Prostate gland (tissue), 2 donors: ENCODE measurements around the gene PLCG1. TPM values are rescaled to one million over a fixed set of nuclear protein-coding genes. Genes with fewer than 3 reads are reported as not detected.

Experiments
- DNase-seq: peaks from one replicate; pipeline ENCODE4 v3.0.0-alpha.2; 2019; ENCODE audit warnings: low spot score
- H3K27ac ChIP-seq, 2 donors: fragments of 200-600 bp; sonication (generic); 2 replicates each; pipeline ENCODE4 v1.5.1; 2017 to 2019
- H3K27me3 ChIP-seq: fragments of 200-600 bp; sonication (generic); replicated peaks from 2 replicates; pipeline ENCODE4 v1.5.1; 2019; ENCODE audit not compliant: insufficient read depth
- H3K36me3 ChIP-seq, 2 donors: fragments of 200-600 bp; sonication (generic); 1 replicate in 1 of 2; 2 replicates in 1 of 2; pipeline versions ENCODE4 v1.5.1 to v1.8.1; 2017 to 2019
- H3K4me1 ChIP-seq: fragments of 200-600 bp; sonication (generic); replicated peaks from 2 replicates; pipeline ENCODE4 v1.5.1; 2019
- H3K4me3 ChIP-seq, 2 donors: fragments of 200-600 bp; sonication (generic); 2 replicates each; pipeline ENCODE4 v1.5.1; 2017 to 2019
- H3K9me3 ChIP-seq: fragments of 200-600 bp; sonication (generic); 2 replicates; pipeline ENCODE4 v1.5.1; 2017
- POLR2A ChIP-seq: fragments of 450-650 bp; IDR thresholded peaks from one replicate; pipeline ENCODE4 v1.6.1; 2016; ENCODE audit warnings: antibody characterized with exemption, mild to moderate bottlenecking
- POLR2AphosphoS5 ChIP-seq: sonication (generic); formaldehyde crosslinking; IDR thresholded peaks from one replicate; pipeline ENCODE4 v1.6.1; 2017; ENCODE audit warnings: antibody characterized with exemption
- WGBS: methylation state at CpG from one replicate; pipeline ENCODE4 v1.1.5; 2018; 5-methylcytosine and 5-hydroxymethylcytosine counted together
- intact Hi-C: fragments of 100-400 bp; cut with DNase I; formaldehyde crosslinking; loops from one replicate; pipeline ENCODE4 v1.14.2; 2022
- total RNA-seq, 2 donors: library from RNA; depleted of rRNA; stranded (reverse); fragments of >200 nt; gene quantifications; one replicate each; pipeline ENCODE4 v1.1.0, GENCODE V29; 2016
- TF ChIP-seq, protein P1 (sequence below), 4 experiments: fragments of 200-600 bp in 2 of 4; fragments of 450-650 bp in 2 of 4; sonication (generic) in 2 of 4; IDR thresholded peaks; 1 replicate in 3 of 4; 2 replicates in 1 of 4; pipeline ENCODE4 v1.5.1; 2016 to 2019; ENCODE audit warnings: antibody characterized with exemption in 4 of 4, mild to moderate bottlenecking in 2 of 4, moderate library complexity in 2 of 4

The PLCG1 gene
- total RNA-seq, 2 donors from 2014 or later: 67.9 to 129 TPM

DNA sequence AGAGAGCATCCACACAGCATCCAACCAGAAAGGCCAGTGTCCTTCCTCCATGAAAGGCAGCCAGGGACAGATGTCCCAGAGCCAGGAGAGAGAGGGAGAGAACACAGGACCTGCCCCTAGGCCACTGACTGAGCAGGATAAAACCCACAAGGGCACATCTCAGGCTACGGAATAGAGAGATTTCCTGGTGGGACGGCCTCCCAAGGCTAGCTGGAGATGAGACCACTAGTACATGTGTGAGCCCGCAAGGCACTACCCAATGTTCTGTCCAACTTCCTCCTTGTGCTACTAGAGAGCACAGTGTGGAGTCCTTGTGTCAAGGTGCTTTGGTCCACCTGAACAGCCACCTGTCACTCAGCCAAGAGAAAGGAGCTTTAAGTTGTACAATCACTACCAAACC lies 44.2 kb downstream of the PLCG1 start:
- TF ChIP-seq, protein P1, sequence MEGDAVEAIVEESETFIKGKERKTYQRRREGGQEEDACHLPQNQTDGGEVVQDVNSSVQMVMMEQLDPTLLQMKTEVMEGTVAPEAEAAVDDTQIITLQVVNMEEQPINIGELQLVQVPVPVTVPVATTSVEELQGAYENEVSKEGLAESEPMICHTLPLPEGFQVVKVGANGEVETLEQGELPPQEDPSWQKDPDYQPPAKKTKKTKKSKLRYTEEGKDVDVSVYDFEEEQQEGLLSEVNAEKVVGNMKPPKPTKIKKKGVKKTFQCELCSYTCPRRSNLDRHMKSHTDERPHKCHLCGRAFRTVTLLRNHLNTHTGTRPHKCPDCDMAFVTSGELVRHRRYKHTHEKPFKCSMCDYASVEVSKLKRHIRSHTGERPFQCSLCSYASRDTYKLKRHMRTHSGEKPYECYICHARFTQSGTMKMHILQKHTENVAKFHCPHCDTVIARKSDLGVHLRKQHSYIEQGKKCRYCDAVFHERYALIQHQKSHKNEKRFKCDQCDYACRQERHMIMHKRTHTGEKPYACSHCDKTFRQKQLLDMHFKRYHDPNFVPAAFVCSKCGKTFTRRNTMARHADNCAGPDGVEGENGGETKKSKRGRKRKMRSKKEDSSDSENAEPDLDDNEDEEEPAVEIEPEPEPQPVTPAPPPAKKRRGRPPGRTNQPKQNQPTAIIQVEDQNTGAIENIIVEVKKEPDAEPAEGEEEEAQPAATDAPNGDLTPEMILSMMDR (IDR thresholded peaks at IDR 0.05): no peak
- TF ChIP-seq POLR2A: no peak
- TF ChIP-seq POLR2AphosphoS5: no peak
- no peak for DNase-seq
- Histone ChIP-seq H3K36me3 (no peaks in the 10 kb centered on the region), H3K4me3 (no peak overlapping the region), H3K27ac (no peak overlapping the region), H3K4me1 (no peaks in the 10 kb centered on the region), H3K27me3 (no peaks in the 10 kb centered on the region), H3K9me3 (no peaks in the 10 kb centered on the region)
- intact Hi-C loops: no loop called here
- WGBS: 90% methylated on average over 3 of the region's 3 CpGs

DNA sequence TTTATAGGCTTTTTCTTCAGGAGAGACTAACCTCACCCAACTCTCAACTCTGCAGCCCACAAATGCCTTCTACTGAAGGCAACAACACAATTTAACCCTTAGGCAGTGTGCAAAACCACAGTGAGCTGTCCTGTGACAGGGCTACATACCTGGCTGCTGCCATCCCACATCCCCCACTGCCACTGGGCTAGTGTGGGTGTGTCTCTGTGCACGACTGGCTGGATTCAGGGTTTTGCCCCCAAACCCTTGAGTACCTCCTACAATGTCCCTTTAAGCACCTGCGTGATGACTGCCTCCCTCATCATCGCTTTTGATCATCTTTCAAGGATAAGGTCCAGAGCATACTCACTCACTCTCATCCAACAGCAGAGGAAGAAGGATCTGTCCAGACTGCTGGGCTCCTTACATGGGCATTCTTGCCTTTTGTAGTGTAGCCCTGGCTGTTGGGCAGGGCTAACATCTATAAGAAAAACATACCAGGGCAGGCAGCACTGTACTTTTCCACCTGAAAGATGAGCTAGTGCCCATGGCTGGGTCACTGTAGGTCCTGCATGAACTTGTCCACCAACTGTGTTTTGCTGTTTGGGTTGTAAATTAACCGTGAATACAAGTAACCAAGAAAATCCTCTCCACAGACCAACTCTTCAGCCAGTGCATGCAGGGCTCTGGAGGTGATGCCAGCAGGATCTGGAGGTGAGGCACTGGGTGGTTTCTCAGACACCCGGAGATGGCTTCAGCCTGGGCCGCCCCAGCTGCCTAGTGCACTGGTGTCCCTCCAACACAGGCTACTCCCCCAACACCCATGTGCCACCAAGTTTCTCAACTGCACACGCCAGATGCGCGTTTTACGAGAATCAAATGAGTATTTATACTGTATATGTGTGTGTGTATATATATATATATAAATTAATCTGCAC lies 45.2 kb downstream of the PLCG1 start:
- TF ChIP-seq POLR2A: no peak
- TF ChIP-seq, protein P1 (IDR thresholded peaks at IDR 0.05): no peak
- TF ChIP-seq POLR2AphosphoS5: no peak
- no peaks in the 10 kb centered on the region for H3K9me3 ChIP-seq
- H3K4me1 ChIP-seq: no peaks in the 10 kb centered on the region
- no peaks in the 10 kb centered on the region for H3K27me3 ChIP-seq
- no peak for DNase-seq
- H3K4me3 ChIP-seq: no peak overlapping the region
- WGBS: 85% methylated on average over 10 of the region's 10 CpGs
- H3K27ac ChIP-seq: no peak overlapping the region
- H3K36me3 ChIP-seq: no peaks in the 10 kb centered on the region
- intact Hi-C loops: no loop called here

DNA sequence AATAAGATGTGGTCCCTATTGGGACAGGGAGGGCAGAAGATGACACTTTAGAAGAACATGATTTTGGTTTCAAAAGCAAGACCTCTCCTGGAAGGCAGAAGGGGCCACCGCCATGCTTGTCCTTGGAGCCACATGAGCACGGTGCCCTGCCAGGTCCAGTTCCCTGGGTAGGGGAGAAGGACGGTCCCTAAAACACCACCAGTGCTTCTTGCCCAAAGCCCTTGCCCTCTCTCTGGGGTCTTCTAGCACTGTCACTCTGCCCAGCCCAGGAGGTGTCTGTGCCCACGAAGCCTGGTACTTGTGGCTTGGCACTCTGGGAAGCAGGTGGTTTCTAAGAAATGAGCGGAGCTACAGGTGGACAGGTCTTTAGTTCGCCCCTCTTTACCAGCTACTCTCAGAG lies 46.0 kb downstream of the PLCG1 start:
- TF ChIP-seq POLR2AphosphoS5: no peak
- TF ChIP-seq, protein P1 (IDR thresholded peaks at IDR 0.05): no peak
- no peak for TF ChIP-seq POLR2A
- H3K9me3 ChIP-seq: no peaks in the 10 kb centered on the region
- H3K4me1 ChIP-seq: no peaks in the 10 kb centered on the region
- H3K36me3 ChIP-seq: no peaks in the 10 kb centered on the region
- no peak overlapping the region for H3K27ac ChIP-seq
- intact Hi-C loops: no loop called here
- no peak overlapping the region for H3K4me3 ChIP-seq
- WGBS: 97% methylated on average over 6 of the region's 6 CpGs
- DNase-seq: no peak
- H3K27me3 ChIP-seq: no peaks in the 10 kb centered on the region

DNA sequence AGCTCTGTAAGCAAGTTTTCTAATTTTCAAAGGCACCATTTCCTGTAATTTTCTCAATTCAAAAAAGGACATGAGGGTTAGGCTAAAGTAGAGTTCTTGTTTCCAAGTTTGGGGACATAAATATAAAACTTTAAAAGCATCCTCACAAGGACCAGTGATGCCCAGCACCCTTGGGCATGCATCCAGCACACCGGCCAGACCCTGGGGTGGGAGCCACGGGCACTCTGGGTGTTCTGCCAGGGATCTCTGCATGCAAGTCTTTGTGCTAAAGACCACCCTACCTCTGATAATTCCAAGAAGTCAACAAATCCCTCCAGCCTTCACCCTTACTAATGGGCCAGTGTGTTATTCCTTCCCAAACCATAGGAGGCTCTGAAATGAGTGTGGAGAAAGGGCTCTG lies 46.5 kb downstream of the PLCG1 start:
- no peak overlapping the region for H3K4me3 ChIP-seq
- H3K4me1 ChIP-seq: no peaks in the 10 kb centered on the region
- H3K27me3 ChIP-seq: no peaks in the 10 kb centered on the region
- DNase-seq: no peak
- no peaks in the 10 kb centered on the region for H3K9me3 ChIP-seq
- H3K27ac ChIP-seq: no peak overlapping the region
- intact Hi-C loops: no loop called here
- H3K36me3 ChIP-seq: no peaks in the 10 kb centered on the region
- WGBS: 61% methylated on average over 2 of the region's 2 CpGs
- TF ChIP-seq POLR2A: no peak
- TF ChIP-seq POLR2AphosphoS5: no peak
- TF ChIP-seq, protein P1 (IDR thresholded peaks at IDR 0.05): no peak
